Lower lobe of right lung (tissue), 2 donors: ENCODE measurements around the gene GSG1L. TPM values are rescaled to one million over a fixed set of nuclear protein-coding genes. Genes with fewer than 3 reads are reported as not detected.

Experiments used
- ATAC-seq, 2 donors: fragments of 200-7000 bp; cut with Tn5 transposase; one replicate each; pipeline ENCODE4 v1.9.1; 2020 to 2022; ENCODE audit warnings: mild to moderate bottlenecking in 2 of 2, moderate library complexity in 2 of 2
- DNase-seq: peaks from one replicate; pipeline ENCODE4 v3.0.0-alpha.2; 2020
- H3K27ac ChIP-seq: fragments of 200-600 bp; one replicate; pipeline ENCODE4 v1.8.0; 2022
- H3K27me3 ChIP-seq: fragments of 200-600 bp; one replicate; pipeline ENCODE4 v1.8.0; 2022; ENCODE audit warnings: low read depth
- H3K36me3 ChIP-seq: fragments of 200-600 bp; one replicate; pipeline ENCODE4 v1.8.0; 2022; ENCODE audit warnings: mild to moderate bottlenecking
- H3K4me1 ChIP-seq: fragments of 200-600 bp; one replicate; pipeline ENCODE4 v1.8.0; 2022
- H3K4me3 ChIP-seq: fragments of 200-600 bp; one replicate; pipeline ENCODE4 v1.8.0; 2022; ENCODE audit warnings: mild to moderate bottlenecking
- H3K9me3 ChIP-seq: fragments of 200-600 bp; one replicate; pipeline ENCODE4 v1.8.0; 2022
- CTCF ChIP-seq: fragments of 200-600 bp; IDR thresholded peaks from one replicate; pipeline ENCODE4 v1.8.0; 2022; ENCODE audit warnings: antibody characterized with exemption, mild to moderate bottlenecking
- intact Hi-C: fragments of 100-400 bp; cut with DNase I; formaldehyde crosslinking; loops from one replicate; pipeline ENCODE4 v1.11.0; 2022
- total RNA-seq: library from RNA; stranded (reverse); fragmentation: NEBNext Ultra II Directional; extraction: Animal tissue kit (Norgen Biotek cat#: 25700); gene quantifications from one replicate; pipeline ENCODE4 v1.2.1, GENCODE V29; 2021
- donor health status: DM: no; HTN: yes; CAD: no; lungs with severe emphysema.

Gene GSG1L
- total RNA-seq, 1 donor from 2014 or later, result 0.30 TPM

- H3K36me3 ChIP-seq, result no peaks in the 10 kb centered on the region
- no peaks in the 10 kb centered on the region for H3K4me1 ChIP-seq
- no peak overlapping the region for H3K4me3 ChIP-seq
- no peak for ATAC-seq
- no peaks in the 10 kb centered on the region for H3K9me3 ChIP-seq
- TF ChIP-seq CTCF, result no peak
- no peak overlapping the region for H3K27ac ChIP-seq
- DNase-seq, result no peak
- peaks cover 3% of the 10 kb centered on the region for H3K27me3 ChIP-seq
- intact Hi-C loops, result no loop called here
Measured at GRCh38 chr16:28011971-28012445, 51.5 kb downstream of the GSG1L start.

- Histone ChIP-seq H3K27me3 (peaks cover 3% of the 10 kb centered on the region), H3K36me3 (no peaks in the 10 kb centered on the region), H3K4me3 (no peak overlapping the region), H3K27ac (no peak overlapping the region), H3K4me1 (no peaks in the 10 kb centered on the region), H3K9me3 (no peaks in the 10 kb centered on the region)
- ATAC-seq (no peak), DNase-seq (no peak)
- no peak for TF ChIP-seq CTCF
- intact Hi-C loops, result no loop called here
Measured at GRCh38 chr16:28011223-28011622, 52.3 kb downstream of the GSG1L start.

GRCh38 chr16:28010671-28011070 lies 52.8 kb downstream of the GSG1L start:
- Histone ChIP-seq H3K27ac (no peak overlapping the region), H3K36me3 (no peaks in the 10 kb centered on the region), H3K27me3 (peaks cover 3% of the 10 kb centered on the region), H3K4me1 (no peaks in the 10 kb centered on the region), H3K9me3 (no peaks in the 10 kb centered on the region), H3K4me3 (no peak overlapping the region)
- ATAC-seq, result no peak
- DNase-seq, result no peak
- no peak for TF ChIP-seq CTCF
- intact Hi-C loops, result no loop called here

GRCh38 chr16:28009586-28010373 lies 53.7 kb downstream of the GSG1L start:
- Histone ChIP-seq H3K4me1 (no peaks in the 10 kb centered on the region), H3K36me3 (no peaks in the 10 kb centered on the region), H3K9me3 (no peaks in the 10 kb centered on the region), H3K27ac (no peak overlapping the region), H3K4me3 (no peak overlapping the region), H3K27me3 (peaks cover 3% of the 10 kb centered on the region)
- ATAC-seq, result no peak
- no peak for DNase-seq
- TF ChIP-seq CTCF, result no peak
- intact Hi-C loops, result no loop called here

- Histone ChIP-seq H3K4me3 (no peak overlapping the region), H3K27me3 (no peaks in the 10 kb centered on the region), H3K4me1 (no peaks in the 10 kb centered on the region), H3K27ac (no peak overlapping the region), H3K36me3 (no peaks in the 10 kb centered on the region), H3K9me3 (no peaks in the 10 kb centered on the region)
- DNase-seq, result no peak
- no peak for ATAC-seq
- no peak for TF ChIP-seq CTCF
- intact Hi-C loops, result no loop called here
Measured at GRCh38 chr16:28003923-28004322, 59.6 kb downstream of the GSG1L start.
